ENCODE measurements around the gene LRRC4B. TPM values are rescaled to one million over a fixed set of nuclear protein-coding genes. Genes with fewer than 3 reads are reported as not detected.
A peak's percentile ranks its signal among the peaks of the same experiment; 100 is the strongest.

Gene LRRC4B
- total and polyA plus RNA-seq, 2 of the 13 experiments (the other 11 are each of a cell fraction or from before 2014, with no cell fraction given): not detected

GRCh38 chr19:50495020-50495531 is 73.2 kb downstream of the LRRC4B start:
- Histone ChIP-seq H2AFZ (ENCODE audit: low read length) (no peak overlapping the region), H3K4me1 (ENCODE audit: insufficient read depth, low read length) (peaks cover 11% of the 10 kb centered on the region), H3K4me2 (ENCODE audit: low read depth, low read length) (no peak overlapping the region), H3K27me3 (ENCODE audit: control insufficient read depth in 1 of 2, insufficient read depth in 2 of 2, low read length in 2 of 2) (peaks cover 3 to 25% of the 10 kb centered on the region in 2 experiments; a peak in 3 of 5 replicates), H3K79me2 (ENCODE audit: insufficient read depth, low read length) (no peaks in the 10 kb centered on the region), H4K20me1 (ENCODE audit: insufficient read depth, low read length) (no peaks in the 10 kb centered on the region), H3K36me3 (replicated peaks in 1 of 2; ENCODE audit: control insufficient read depth in 1 of 2, insufficient read depth in 2 of 2, low read length in 2 of 2) (no peaks in the 10 kb centered on the region), H3K9me3 (ENCODE audit: low read length) (no peaks in the 10 kb centered on the region), H3K4me3 (replicated peaks in 1 of 3; ENCODE audit: insufficient read depth in 1 of 3, low read depth in 2 of 3, low read length in 3 of 3) (no peak overlapping the region), H3K27ac (ENCODE audit: extremely low read length, insufficient read depth, low read length) (no peak overlapping the region), H3K9ac (ENCODE audit: insufficient read depth, low read depth, low read length) (no peak overlapping the region)
- CTCF ChIA-PET (ENCODE audit: low intra/inter-chr PET ratio, low total read pairs): no interaction called here
- no TSS peak for BruUV-seq (replicated peaks)
- no peak for ATAC-seq
- no peak for FAIRE-seq
- intact Hi-C loops (cut with micrococcal nuclease; ENCODE audit: unreplicated experiment) (no loop called here), in situ Hi-C loops (cut with HindIII; ENCODE audit: extremely low pct_ligation_motif_present, low pct_unique_long_range_greater_than_20kb) (no loop called here)
- TF ChIP-seq ZNF24 (IDR thresholded peaks at IDR 0.05) (no peak), PAWR (CRISPR knock-in tag; IDR thresholded peaks at IDR 0.05; ENCODE audit: borderline replicate concordance) (no peak), ZNF3 (CRISPR knock-in tag; IDR thresholded peaks at IDR 0.05) (no peak), EEA1 (CRISPR knock-in tag; IDR thresholded peaks at IDR 0.05; ENCODE audit: borderline replicate concordance) (no peak), ZNF274 (CRISPR knock-in tag; IDR thresholded peaks at IDR 0.05) (no peak)
- WGBS (ENCODE audit: low lambda C conversion rate): 45% methylated on average over 5 of the region's 5 CpGs
- POLR2A ChIA-PET: no interaction called here
- no peak for DNase-seq (ENCODE audit: low spot score)

- BruUV-seq (replicated peaks): no TSS peak
- DNase-seq (ENCODE audit: low spot score) (no peak), ATAC-seq (no peak), FAIRE-seq (no peak)
- no peak overlapping the region for H2AFZ ChIP-seq (ENCODE audit: low read length)
- no peak overlapping the region for H3K4me2 ChIP-seq (ENCODE audit: low read depth, low read length)
- no peaks in the 10 kb centered on the region for H3K79me2 ChIP-seq (ENCODE audit: insufficient read depth, low read length)
- no peaks in the 10 kb centered on the region for H3K36me3 ChIP-seq (replicated peaks in 1 of 2; ENCODE audit: control insufficient read depth in 1 of 2, insufficient read depth in 2 of 2, low read length in 2 of 2)
- WGBS (ENCODE audit: low lambda C conversion rate): 28% methylated on average over 7 of the region's 7 CpGs
- no peak overlapping the region for H3K27ac ChIP-seq (ENCODE audit: extremely low read length, insufficient read depth, low read length)
- no peak overlapping the region for H3K9ac ChIP-seq (ENCODE audit: insufficient read depth, low read depth, low read length)
- peaks cover 11% of the 10 kb centered on the region for H3K4me1 ChIP-seq (ENCODE audit: insufficient read depth, low read length)
- no peaks in the 10 kb centered on the region for H3K9me3 ChIP-seq (ENCODE audit: low read length)
- peaks cover 3 to 27% of the 10 kb centered on the region in 2 experiments; a peak in 3 of 5 replicates for H3K27me3 ChIP-seq (ENCODE audit: control insufficient read depth in 1 of 2, insufficient read depth in 2 of 2, low read length in 2 of 2)
- ChIA-PET POLR2A (no interaction called here), CTCF (ENCODE audit: low intra/inter-chr PET ratio, low total read pairs) (no interaction called here)
- intact Hi-C loops (cut with micrococcal nuclease; ENCODE audit: unreplicated experiment) (no loop called here), in situ Hi-C loops (cut with HindIII; ENCODE audit: extremely low pct_ligation_motif_present, low pct_unique_long_range_greater_than_20kb) (no loop called here)
- TF ChIP-seq ZKSCAN8 (CRISPR knock-in tag; IDR thresholded peaks at IDR 0.05; ENCODE audit: borderline replicate concordance) (peak; percentile 52; the same call in 1 of the 2 replicates), ZNF263 (CRISPR knock-in tag; IDR thresholded peaks at IDR 0.05) (0 out of 2 replicates have a peak, but pooled peaks have one; percentile 41), DMAP1 (CRISPR knock-in tag; IDR thresholded peaks at IDR 0.05) (no peak), RARG (CRISPR knock-in tag; IDR thresholded peaks at IDR 0.05; ENCODE audit: low read depth) (no peak)
- TF ChIP-seq, protein P1, sequence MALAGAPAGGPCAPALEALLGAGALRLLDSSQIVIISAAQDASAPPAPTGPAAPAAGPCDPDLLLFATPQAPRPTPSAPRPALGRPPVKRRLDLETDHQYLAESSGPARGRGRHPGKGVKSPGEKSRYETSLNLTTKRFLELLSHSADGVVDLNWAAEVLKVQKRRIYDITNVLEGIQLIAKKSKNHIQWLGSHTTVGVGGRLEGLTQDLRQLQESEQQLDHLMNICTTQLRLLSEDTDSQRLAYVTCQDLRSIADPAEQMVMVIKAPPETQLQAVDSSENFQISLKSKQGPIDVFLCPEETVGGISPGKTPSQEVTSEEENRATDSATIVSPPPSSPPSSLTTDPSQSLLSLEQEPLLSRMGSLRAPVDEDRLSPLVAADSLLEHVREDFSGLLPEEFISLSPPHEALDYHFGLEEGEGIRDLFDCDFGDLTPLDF (CRISPR knock-in tag; IDR thresholded peaks at IDR 0.05): no peak
- TF ChIP-seq, protein P2, sequence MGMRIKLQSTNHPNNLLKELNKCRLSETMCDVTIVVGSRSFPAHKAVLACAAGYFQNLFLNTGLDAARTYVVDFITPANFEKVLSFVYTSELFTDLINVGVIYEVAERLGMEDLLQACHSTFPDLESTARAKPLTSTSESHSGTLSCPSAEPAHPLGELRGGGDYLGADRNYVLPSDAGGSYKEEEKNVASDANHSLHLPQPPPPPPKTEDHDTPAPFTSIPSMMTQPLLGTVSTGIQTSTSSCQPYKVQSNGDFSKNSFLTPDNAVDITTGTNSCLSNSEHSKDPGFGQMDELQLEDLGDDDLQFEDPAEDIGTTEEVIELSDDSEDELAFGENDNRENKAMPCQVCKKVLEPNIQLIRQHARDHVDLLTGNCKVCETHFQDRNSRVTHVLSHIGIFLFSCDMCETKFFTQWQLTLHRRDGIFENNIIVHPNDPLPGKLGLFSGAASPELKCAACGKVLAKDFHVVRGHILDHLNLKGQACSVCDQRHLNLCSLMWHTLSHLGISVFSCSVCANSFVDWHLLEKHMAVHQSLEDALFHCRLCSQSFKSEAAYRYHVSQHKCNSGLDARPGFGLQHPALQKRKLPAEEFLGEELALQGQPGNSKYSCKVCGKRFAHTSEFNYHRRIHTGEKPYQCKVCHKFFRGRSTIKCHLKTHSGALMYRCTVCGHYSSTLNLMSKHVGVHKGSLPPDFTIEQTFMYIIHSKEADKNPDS (CRISPR knock-in tag; IDR thresholded peaks at IDR 0.05): no peak
- H3K4me3 ChIP-seq (replicated peaks in 1 of 3; ENCODE audit: insufficient read depth in 1 of 3, low read depth in 2 of 3, low read length in 3 of 3): no peak overlapping the region
- H4K20me1 ChIP-seq (ENCODE audit: insufficient read depth, low read length): no peaks in the 10 kb centered on the region
Observed at GRCh38 chr19:50494186-50495019, 73.8 kb downstream of the LRRC4B start.

Measured in HepG2 (cell line).